Glomerular endothelial cell (primary cell): ENCODE results near the gene HADH. TPM values are rescaled to one million over a fixed set of nuclear protein-coding genes. Genes with fewer than 3 reads are reported as not detected.
"Not testable (repeated sequence)": the region's sequence is repeated elsewhere in the genome, so short reads cannot be mapped to it uniquely, and the experiment has no call there.

ENCODE experiments used
- DNase-seq: peaks from one replicate; pipeline ENCODE4 v3.0.0-alpha.2; 2011; ENCODE audit warnings: low read depth, low spot score; ENCODE audit errors: extremely low read depth
- total RNA-seq: library from RNA; depleted of rRNA; stranded (reverse); fragments of >200 nt; gene quantifications from 2 replicates; pipeline ENCODE4 v1.2.3, GENCODE V29; 2015

The HADH gene
- total RNA-seq, 1 donor from 2014 or later, result 16.4 TPM

- no peak for DNase-seq
Observed at GRCh38 chr4:107994894-107995293, 5.2 kb downstream of the HADH start.

- DNase-seq, result no peak
Observed at GRCh38 chr4:107996949-107997788, 7.5 kb downstream of the HADH start.

- no peak for DNase-seq
Observed at GRCh38 chr4:107997794-107998193, 8.1 kb downstream of the HADH start.

- DNase-seq, result no peak
Observed at GRCh38 chr4:107999932-108000539, 10.3 kb downstream of the HADH start.

- no peak for DNase-seq
Observed at GRCh38 chr4:108001540-108002135, 11.9 kb downstream of the HADH start.

- no peak for DNase-seq
Observed at GRCh38 chr4:108003982-108004515, 14.4 kb downstream of the HADH start.

GRCh38 chr4:108004646-108005045 lies 15.0 kb downstream of the HADH start:
- no peak for DNase-seq

- no peak for DNase-seq
Observed at GRCh38 chr4:108005807-108006206, 16.1 kb downstream of the HADH start.

GRCh38 chr4:108006361-108006760 lies 16.7 kb downstream of the HADH start:
- no peak for DNase-seq

GRCh38 chr4:108007984-108008383 lies 18.3 kb downstream of the HADH start:
- DNase-seq, result no peak

- DNase-seq, result no peak
Observed at GRCh38 chr4:108008721-108009120, 19.0 kb downstream of the HADH start.

- DNase-seq, result no peak
Observed at GRCh38 chr4:108010167-108010566, 20.5 kb downstream of the HADH start.

- not testable (repeated sequence) for DNase-seq
Observed at GRCh38 chr4:108012382-108012781, 22.7 kb downstream of the HADH start.

- DNase-seq, result no peak
Observed at GRCh38 chr4:108013327-108013726, 23.6 kb downstream of the HADH start.

- no peak for DNase-seq
Observed at GRCh38 chr4:108013955-108014354, 24.3 kb downstream of the HADH start.

GRCh38 chr4:108018040-108018883 lies 28.6 kb downstream of the HADH start:
- DNase-seq, result peak; percentile 51

GRCh38 chr4:108018884-108019187 lies 29.1 kb downstream of the HADH start:
- DNase-seq, result no peak

GRCh38 chr4:108024085-108024877 lies 34.6 kb downstream of the HADH start:
- DNase-seq, result no peak

- DNase-seq, result no peak
Observed at GRCh38 chr4:108024878-108025165, 35.1 kb downstream of the HADH start.

GRCh38 chr4:108029016-108029720 lies 39.5 kb downstream of the HADH start:
- DNase-seq, result no peak
